Measurements from ENCODE around the gene MAPKAPK2. TPM values are rescaled to one million over a fixed set of nuclear protein-coding genes. Genes with fewer than 3 reads are reported as not detected.

Gene MAPKAPK2
- total RNA-seq, 1 experiment from 2014 or later = 98.5 TPM

GRCh38 chr1:206674745-206675175 is 9.9 kb upstream of the MAPKAPK2 start:
- Histone ChIP-seq H3K27me3 (ENCODE audit: low read length) (no peaks in the 10 kb centered on the region), H3K9ac (ENCODE audit: low read length) (peak overlapping the region; percentile 6; the same call in 1 of the 2 replicates), H3K4me3 (ENCODE audit: low read length) (no peak overlapping the region), H3K4me1 (ENCODE audit: insufficient read depth, low read length) (peaks cover 17% of the 10 kb centered on the region), H4K20me1 (ENCODE audit: low read length) (no peaks in the 10 kb centered on the region), H3K9me3 (ENCODE audit: low read length) (no peaks in the 10 kb centered on the region), H3K36me3 (ENCODE audit: low read depth, low read length) (no peaks in the 10 kb centered on the region), H3K4me2 (ENCODE audit: low read length) (peak overlapping the region; percentile 42), H3K79me2 (ENCODE audit: low read length) (no peaks in the 10 kb centered on the region), H3K27ac (ENCODE audit: low read length) (peak overlapping the region; percentile 66), H2AFZ (ENCODE audit: low read length) (peak overlapping the region; percentile 42), H3K9me2 (replicated peaks; ENCODE audit: low read length) (no peaks in the 10 kb centered on the region), H3F3A (ENCODE audit: low read length, unreplicated experiment) (no peaks in the 10 kb centered on the region)
- intact Hi-C loops (cut with micrococcal nuclease) = no loop called here
- ATAC-seq (peak; percentile 99), DNase-seq (peak; percentile 100)
- TF ChIP-seq, protein P1, sequence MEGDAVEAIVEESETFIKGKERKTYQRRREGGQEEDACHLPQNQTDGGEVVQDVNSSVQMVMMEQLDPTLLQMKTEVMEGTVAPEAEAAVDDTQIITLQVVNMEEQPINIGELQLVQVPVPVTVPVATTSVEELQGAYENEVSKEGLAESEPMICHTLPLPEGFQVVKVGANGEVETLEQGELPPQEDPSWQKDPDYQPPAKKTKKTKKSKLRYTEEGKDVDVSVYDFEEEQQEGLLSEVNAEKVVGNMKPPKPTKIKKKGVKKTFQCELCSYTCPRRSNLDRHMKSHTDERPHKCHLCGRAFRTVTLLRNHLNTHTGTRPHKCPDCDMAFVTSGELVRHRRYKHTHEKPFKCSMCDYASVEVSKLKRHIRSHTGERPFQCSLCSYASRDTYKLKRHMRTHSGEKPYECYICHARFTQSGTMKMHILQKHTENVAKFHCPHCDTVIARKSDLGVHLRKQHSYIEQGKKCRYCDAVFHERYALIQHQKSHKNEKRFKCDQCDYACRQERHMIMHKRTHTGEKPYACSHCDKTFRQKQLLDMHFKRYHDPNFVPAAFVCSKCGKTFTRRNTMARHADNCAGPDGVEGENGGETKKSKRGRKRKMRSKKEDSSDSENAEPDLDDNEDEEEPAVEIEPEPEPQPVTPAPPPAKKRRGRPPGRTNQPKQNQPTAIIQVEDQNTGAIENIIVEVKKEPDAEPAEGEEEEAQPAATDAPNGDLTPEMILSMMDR (conservative IDR thresholded peaks at IDR 0.05; ENCODE audit: low read depth, low read length) = no peak
- TF ChIP-seq EZH2phosphoT487 (IDR thresholded peaks at IDR 0.05; ENCODE audit: borderline replicate concordance, low read length) (no peak), EZH2 (IDR thresholded peaks at IDR 0.05; ENCODE audit: low read length, unreplicated experiment) (no peak)
- no TSS peak for BruUV-seq (replicated peaks)
- CTCF ChIA-PET = interaction anchor here (0.6 to 1.5 kb wide), 9 partner anchors 11 to 200 kb away, joined by 3 to 27 read pairs (median 4); partner anchors contain the start of genes DYRK3 and EIF2D
- POLR2A ChIA-PET (ENCODE audit: unreplicated experiment) = interaction anchor here (0.6 to 1.0 kb wide), 7 partner anchors 9 to 220 kb away, joined by 3 to 15 read pairs (median 4); partner anchors contain the start of gene DYRK3

DNA sequence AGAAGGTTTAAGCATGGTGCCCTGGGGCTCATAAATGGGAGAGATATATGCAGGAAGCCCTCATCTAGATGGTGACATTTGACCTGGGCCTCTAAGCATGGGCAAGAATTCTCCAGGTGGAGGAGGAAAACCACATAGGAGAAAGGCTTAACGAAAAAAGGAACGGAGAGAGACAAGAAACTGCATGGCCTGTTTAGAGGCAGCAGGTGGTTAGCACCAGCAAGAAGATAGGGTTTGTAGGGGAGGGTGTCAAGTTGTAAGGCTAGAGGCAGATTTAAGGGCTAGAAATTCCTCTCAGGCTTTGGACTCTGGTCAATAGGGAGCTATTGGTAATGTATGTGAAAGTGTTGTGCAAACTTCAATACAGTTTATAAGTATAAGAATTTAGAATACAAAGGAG is 8.2 kb upstream of the MAPKAPK2 start:
- Histone ChIP-seq H3K9me3 (ENCODE audit: low read length) (no peaks in the 10 kb centered on the region), H3K27me3 (ENCODE audit: low read length) (no peaks in the 10 kb centered on the region), H2AFZ (ENCODE audit: low read length) (no peak overlapping the region), H3K79me2 (ENCODE audit: low read length) (no peaks in the 10 kb centered on the region), H4K20me1 (ENCODE audit: low read length) (no peaks in the 10 kb centered on the region), H3K4me3 (ENCODE audit: low read length) (no peak overlapping the region), H3K36me3 (ENCODE audit: low read depth, low read length) (no peaks in the 10 kb centered on the region), H3K9me2 (replicated peaks; ENCODE audit: low read length) (no peaks in the 10 kb centered on the region), H3K4me2 (ENCODE audit: low read length) (no peak overlapping the region), H3K27ac (ENCODE audit: low read length) (no peak overlapping the region), H3F3A (ENCODE audit: low read length, unreplicated experiment) (no peaks in the 10 kb centered on the region), H3K9ac (ENCODE audit: low read length) (no peak overlapping the region), H3K4me1 (ENCODE audit: insufficient read depth, low read length) (peaks cover 17% of the 10 kb centered on the region)
- DNase-seq = no peak
- intact Hi-C loops (cut with micrococcal nuclease) = no loop called here
- no peak for ATAC-seq
- POLR2A ChIA-PET (ENCODE audit: unreplicated experiment) = no interaction called here
- CTCF ChIA-PET = no interaction called here
- TF ChIP-seq, protein P1 (conservative IDR thresholded peaks at IDR 0.05; ENCODE audit: low read depth, low read length) = no peak
- TF ChIP-seq EZH2 (IDR thresholded peaks at IDR 0.05; ENCODE audit: low read length, unreplicated experiment) (no peak), EZH2phosphoT487 (IDR thresholded peaks at IDR 0.05; ENCODE audit: borderline replicate concordance, low read length) (no peak)
- BruUV-seq (replicated peaks) = no TSS peak

DNA sequence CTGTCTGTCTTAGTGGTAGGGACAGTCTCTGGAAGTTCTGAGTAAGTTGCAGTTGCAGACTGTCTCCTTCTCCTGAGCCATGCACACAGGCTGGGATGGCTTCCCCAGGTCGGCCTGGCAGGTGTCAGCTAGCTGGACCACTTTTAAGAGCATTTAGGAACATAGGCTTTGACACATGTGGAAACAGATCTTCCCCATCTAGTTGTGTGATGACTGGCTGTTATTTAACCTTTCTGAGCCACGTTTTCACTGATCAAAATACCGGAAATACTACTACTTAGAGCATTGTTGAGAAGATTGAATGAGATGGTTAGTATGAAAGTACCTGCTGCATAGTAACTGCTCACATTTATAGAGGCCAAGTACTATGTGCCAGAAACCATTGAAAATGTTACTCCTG is 6.2 kb upstream of the MAPKAPK2 start:
- ATAC-seq = no peak

More for the DNA sequence above, 6.2 kb upstream of the MAPKAPK2 start:
- intact Hi-C loops (cut with micrococcal nuclease) = no loop called here
- H3K79me2 ChIP-seq (ENCODE audit: low read length) = no peaks in the 10 kb centered on the region
- no peaks in the 10 kb centered on the region for H4K20me1 ChIP-seq (ENCODE audit: low read length)
- H2AFZ ChIP-seq (ENCODE audit: low read length) = no peak overlapping the region
- no peak overlapping the region for H3K9ac ChIP-seq (ENCODE audit: low read length)
- H3K27ac ChIP-seq (ENCODE audit: low read length) = no peak overlapping the region
- ChIA-PET CTCF (no interaction called here), POLR2A (ENCODE audit: unreplicated experiment) (no interaction called here)
- peaks cover 17% of the 10 kb centered on the region for H3K4me1 ChIP-seq (ENCODE audit: insufficient read depth, low read length)
- no peak overlapping the region for H3K4me3 ChIP-seq (ENCODE audit: low read length)
- peaks cover 8% of the 10 kb centered on the region for H3K27me3 ChIP-seq (ENCODE audit: low read length)
- no TSS peak for BruUV-seq (replicated peaks)
- DNase-seq = no peak
- no peaks in the 10 kb centered on the region for H3K36me3 ChIP-seq (ENCODE audit: low read depth, low read length)
- TF ChIP-seq EZH2phosphoT487 (IDR thresholded peaks at IDR 0.05; ENCODE audit: borderline replicate concordance, low read length) (no peak), EZH2 (IDR thresholded peaks at IDR 0.05; ENCODE audit: low read length, unreplicated experiment) (no peak)
- TF ChIP-seq, protein P1 (conservative IDR thresholded peaks at IDR 0.05; ENCODE audit: low read depth, low read length) = no peak
- H3K4me2 ChIP-seq (ENCODE audit: low read length) = no peak overlapping the region
- no peaks in the 10 kb centered on the region for H3K9me2 ChIP-seq (replicated peaks; ENCODE audit: low read length)
- H3F3A ChIP-seq (ENCODE audit: low read length, unreplicated experiment) = no peaks in the 10 kb centered on the region
- H3K9me3 ChIP-seq (ENCODE audit: low read length) = no peaks in the 10 kb centered on the region
